Peyer's patch (tissue), 4 donors: ENCODE measurements around the gene FOXP2. TPM values are rescaled to one million over a fixed set of nuclear protein-coding genes. Genes with fewer than 3 reads are reported as not detected.
"Not testable (repeated sequence)": the region's sequence is repeated elsewhere in the genome, so short reads cannot be mapped to it uniquely, and the experiment has no call there.

Experiments
- DNase-seq, 3 donors: peaks; one replicate each; pipeline ENCODE4 v3.0.0-alpha.2; 2017 to 2019
- H3K27ac ChIP-seq, 4 donors: fragments of 200-600 bp; sonication (generic); one replicate each; pipeline ENCODE4 v1.5.1; 2016 to 2019
- H3K27me3 ChIP-seq, 2 donors: fragments of 200-600 bp; sonication (generic); one replicate each; pipeline ENCODE4 v1.5.1; 2019
- H3K36me3 ChIP-seq, 3 donors: fragments of 200-600 bp; sonication (generic); one replicate each; pipeline ENCODE4 v1.5.1; 2016 to 2019
- H3K4me1 ChIP-seq, 4 donors: fragments of 200-600 bp; sonication (generic); one replicate each; pipeline ENCODE4 v1.5.1; 2016 to 2019
- H3K4me3 ChIP-seq, 4 donors: fragments of 200-600 bp; sonication (generic); 1 replicate in 3 of 4; 2 replicates in 1 of 4; pipeline ENCODE4 v1.5.1; 2016 to 2019; ENCODE audit warnings: mild to moderate bottlenecking in 1 of 4
- H3K9me3 ChIP-seq, 4 donors: fragments of 200-600 bp; sonication (generic); one replicate each; pipeline ENCODE4 v1.5.1; 2016 to 2019; ENCODE audit warnings: mild to moderate bottlenecking in 1 of 4
- CTCF ChIP-seq, 6 experiments: fragments of 450-650 bp in 4 of 6; fragments of 200-600 bp in 2 of 6; sonication (generic) in 1 of 6; IDR thresholded peaks; one replicate each; pipeline ENCODE4 v1.5.1; 2017 to 2019; ENCODE audit warnings: antibody characterized with exemption in 6 of 6, mild to moderate bottlenecking in 3 of 6, moderate library complexity in 1 of 6
- POLR2A ChIP-seq, 2 donors: fragments of 450-650 bp; IDR thresholded peaks; one replicate each; pipeline ENCODE4 v1.5.1; 2017; ENCODE audit warnings: antibody characterized with exemption in 2 of 2, mild to moderate bottlenecking in 2 of 2, moderate library complexity in 2 of 2
- total RNA-seq, 4 donors: library from RNA; depleted of rRNA; stranded (reverse); fragments of >200 nt; gene quantifications; one replicate each; pipeline ENCODE4 v1.1.0, GENCODE V29; 2016

FOXP2 gene
- total RNA-seq, 4 donors from 2014 or later = 10.5 to 46.2 (median 31.3) TPM

GRCh38 chr7:114567416-114567815 lies 152.8 kb downstream of the FOXP2 start:
- no peak for TF ChIP-seq POLR2A (IDR thresholded peaks at IDR 0.05)
- no peak for TF ChIP-seq CTCF (IDR thresholded peaks at IDR 0.05)
- no peaks in the 10 kb centered on the region for H3K4me1 ChIP-seq
- H3K9me3 ChIP-seq = no peaks in the 10 kb centered on the region
- no peak overlapping the region for H3K27ac ChIP-seq
- no peaks in the 10 kb centered on the region for H3K36me3 ChIP-seq
- no peak overlapping the region for H3K4me3 ChIP-seq
- no peak for DNase-seq
- no peaks in the 10 kb centered on the region for H3K27me3 ChIP-seq

GRCh38 chr7:114569220-114569619 lies 154.6 kb downstream of the FOXP2 start:
- Histone ChIP-seq H3K27ac (no peak overlapping the region), H3K4me3 (no peak overlapping the region), H3K9me3 (no peaks in the 10 kb centered on the region), H3K4me1 (no peaks in the 10 kb centered on the region), H3K36me3 (no peaks in the 10 kb centered on the region), H3K27me3 (no peaks in the 10 kb centered on the region)
- TF ChIP-seq POLR2A (IDR thresholded peaks at IDR 0.05) = no peak
- no peak for TF ChIP-seq CTCF (IDR thresholded peaks at IDR 0.05)
- DNase-seq = no peak

GRCh38 chr7:114574384-114574783 lies 159.8 kb downstream of the FOXP2 start:
- Histone ChIP-seq H3K9me3 (no peaks in the 10 kb centered on the region), H3K27ac (no peak overlapping the region), H3K4me1 (no peaks in the 10 kb centered on the region), H3K27me3 (no peaks in the 10 kb centered on the region), H3K4me3 (no peak overlapping the region), H3K36me3 (no peaks in the 10 kb centered on the region)
- DNase-seq = no peak
- TF ChIP-seq CTCF (IDR thresholded peaks at IDR 0.05) (no peak), POLR2A (IDR thresholded peaks at IDR 0.05) (no peak)

GRCh38 chr7:114575098-114575497 lies 160.5 kb downstream of the FOXP2 start:
- TF ChIP-seq CTCF (IDR thresholded peaks at IDR 0.05) = no peak
- TF ChIP-seq POLR2A (IDR thresholded peaks at IDR 0.05) = no peak
- Histone ChIP-seq H3K27me3 (no peaks in the 10 kb centered on the region), H3K27ac (no peak overlapping the region), H3K4me3 (no peak overlapping the region), H3K36me3 (no peaks in the 10 kb centered on the region), H3K9me3 (no peaks in the 10 kb centered on the region), H3K4me1 (no peaks in the 10 kb centered on the region)
- DNase-seq = no peak

- not testable (repeated sequence) for H3K4me3 ChIP-seq, H3K4me1 ChIP-seq, H3K27me3 ChIP-seq, H3K27ac ChIP-seq, H3K36me3 ChIP-seq, DNase-seq, H3K9me3 ChIP-seq
Measured at GRCh38 chr7:114580963-114581362, 166.3 kb downstream of the FOXP2 start.

GRCh38 chr7:114588506-114588905 lies 173.9 kb downstream of the FOXP2 start:
- Histone ChIP-seq H3K27ac (no peak overlapping the region), H3K4me1 (no peaks in the 10 kb centered on the region), H3K9me3 (no peaks in the 10 kb centered on the region), H3K36me3 (no peaks in the 10 kb centered on the region), H3K27me3 (no peaks in the 10 kb centered on the region), H3K4me3 (no peak overlapping the region)
- DNase-seq = no peak
- TF ChIP-seq POLR2A (IDR thresholded peaks at IDR 0.05) = no peak
- no peak for TF ChIP-seq CTCF (IDR thresholded peaks at IDR 0.05)
